ENCODE measurements around the gene PCDH1.

- TF ChIP-seq CTCF (IDR thresholded peaks at IDR 0.05) = no peak
- TF ChIP-seq POLR2A (IDR thresholded peaks at IDR 0.05) = no peak
Observed at GRCh38 chr5:141889282-141889871, 11.2 kb upstream of the PCDH1 start.

Measured in testis (tissue), 2 donors.